ENCODE results near the gene NAGK. TPM values are rescaled to one million over a fixed set of nuclear protein-coding genes. Genes with fewer than 3 reads are reported as not detected.
"Not testable (repeated sequence)": the region's sequence is repeated elsewhere in the genome, so short reads cannot be mapped to it uniquely, and the experiment has no call there.

Gene NAGK
- total RNA-seq, 1 donor from 2014 or later = 49.7 TPM

DNA sequence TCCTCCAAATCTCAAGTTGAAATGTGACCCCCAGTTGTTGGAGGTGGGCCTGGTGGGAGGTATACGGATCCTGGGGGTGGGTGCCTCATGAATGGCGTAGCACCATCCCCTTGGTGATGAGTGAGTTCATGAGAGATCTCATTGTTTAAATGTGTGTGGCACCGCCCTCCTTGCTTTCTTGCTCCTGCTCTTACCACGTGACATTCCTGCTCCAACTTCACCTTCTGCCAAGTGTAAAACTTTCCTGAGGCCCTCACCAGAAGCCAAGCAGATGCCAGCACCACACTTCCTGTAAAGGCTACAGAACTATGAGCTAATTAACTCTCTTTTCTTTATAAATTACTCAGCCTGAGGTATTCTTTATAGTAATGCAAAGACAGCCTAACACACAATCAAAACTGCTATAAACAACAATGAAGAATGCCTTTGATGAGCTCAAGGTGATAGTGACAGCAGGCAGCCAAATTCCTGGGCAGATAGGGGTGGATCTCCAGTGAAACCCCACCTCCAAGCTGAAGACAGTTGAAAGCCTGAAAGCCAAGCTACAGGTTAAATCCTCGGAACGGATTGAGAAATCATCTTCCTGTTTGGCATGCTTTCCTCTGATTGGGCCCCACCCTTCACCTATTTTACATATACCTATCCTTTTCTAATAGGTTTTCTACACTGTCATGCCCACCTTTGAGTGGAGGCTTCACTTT lies 34.7 kb downstream of the NAGK start:
- FAIRE-seq (no peak), DNase-seq (ENCODE audit: low spot score in 2 of 2) (no peak)

DNA sequence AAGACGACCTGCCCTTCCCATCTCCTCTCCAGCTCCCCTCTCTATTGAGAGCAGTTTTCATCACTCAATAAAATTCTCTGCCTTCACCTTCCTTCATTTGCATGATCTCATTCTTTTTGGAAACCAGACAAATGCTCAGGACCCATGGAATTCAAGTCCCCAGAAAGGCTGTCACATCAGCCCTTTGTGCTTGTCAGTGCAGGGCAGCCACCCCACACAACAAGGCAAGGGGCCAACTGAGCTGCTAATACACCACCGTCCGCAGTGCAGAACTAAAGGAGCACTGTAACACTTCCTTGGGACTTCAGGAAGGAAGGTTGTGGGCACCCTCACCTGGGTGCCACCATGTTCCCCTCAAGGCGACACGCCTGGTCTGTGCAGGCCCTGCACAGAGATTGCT lies 35.4 kb downstream of the NAGK start:
- DNase-seq (ENCODE audit: low spot score in 2 of 2) = no peak
- FAIRE-seq = no peak

DNA sequence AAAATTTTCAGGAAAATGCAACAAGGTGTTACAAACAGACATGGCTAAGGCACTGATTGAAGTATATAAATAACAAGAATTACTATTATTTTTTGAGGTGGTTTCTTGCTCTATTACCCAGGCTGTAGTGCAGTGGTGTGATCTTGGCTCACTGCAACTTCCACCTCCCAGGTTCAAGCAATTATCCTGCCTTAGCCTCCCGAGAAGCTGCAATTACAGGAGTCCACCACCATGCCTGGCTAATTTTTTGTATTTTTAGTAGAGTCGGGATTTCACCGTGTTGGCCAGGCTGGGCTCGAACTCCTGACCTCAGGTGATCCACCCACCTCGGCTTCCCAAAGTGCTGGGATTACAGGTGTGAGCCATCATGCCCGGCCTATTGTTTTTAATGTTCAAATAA lies 38.0 kb downstream of the NAGK start:
- DNase-seq (ENCODE audit: low spot score in 2 of 2); FAIRE-seq: not testable (repeated sequence)

DNA sequence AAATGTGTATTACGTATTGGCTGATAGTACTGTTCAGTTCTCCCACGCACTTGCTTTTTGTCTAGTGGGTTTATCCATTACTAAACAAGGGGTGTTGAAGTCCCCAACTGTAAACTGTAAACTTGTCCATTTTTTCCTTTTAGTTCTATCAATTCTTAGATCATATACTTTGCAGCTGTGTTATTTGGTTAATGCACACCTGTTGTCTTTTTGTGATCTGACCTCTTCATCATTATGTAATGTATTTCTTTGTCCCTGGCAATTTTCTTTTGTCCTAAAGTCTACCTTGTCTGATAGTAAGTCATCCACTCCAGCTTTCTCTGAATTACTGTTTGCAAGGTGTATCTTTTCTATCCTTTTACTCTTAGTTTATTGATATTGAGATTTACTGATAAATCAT lies 39.6 kb downstream of the NAGK start:
- FAIRE-seq (no peak), DNase-seq (ENCODE audit: low spot score in 2 of 2) (no peak)

DNA sequence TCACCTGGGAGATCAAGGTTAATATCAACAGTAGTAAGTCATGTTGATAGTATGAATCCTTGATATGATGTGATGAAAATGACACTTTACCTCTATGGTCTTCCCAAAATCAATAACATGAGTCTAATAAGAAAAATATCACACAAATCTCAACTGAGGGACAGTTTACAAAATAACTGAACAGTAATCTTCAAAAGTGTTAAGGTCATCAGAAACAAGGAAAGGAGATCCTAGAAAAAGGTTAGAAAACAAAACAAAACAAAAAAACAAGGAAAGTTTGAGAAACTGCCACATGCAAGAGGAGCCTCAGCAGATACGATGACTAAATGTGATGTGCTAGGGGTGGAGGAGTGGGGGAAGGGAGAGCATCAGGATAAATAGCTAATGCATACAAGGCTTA lies 45.4 kb downstream of the NAGK start:
- DNase-seq (ENCODE audit: low spot score in 2 of 2) (no peak), FAIRE-seq (no peak)

DNA sequence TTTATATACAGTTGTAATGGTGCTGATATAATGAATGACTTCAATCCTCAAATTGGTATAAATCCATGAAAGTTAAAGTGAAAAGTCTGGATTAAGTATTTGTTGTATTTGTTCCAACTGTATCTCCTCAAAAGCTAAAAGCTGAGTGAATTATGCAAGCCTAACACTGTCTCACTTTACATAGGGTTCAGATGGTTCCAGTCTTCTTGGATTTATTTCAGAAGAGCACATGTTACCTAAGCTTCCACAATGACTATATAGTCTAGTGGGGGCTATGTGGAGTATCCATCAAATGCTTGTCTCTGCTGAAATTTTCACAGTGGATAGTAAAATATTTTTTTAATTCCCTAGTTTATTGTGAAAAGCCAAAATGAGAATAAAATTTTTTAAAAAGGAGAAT lies 48.6 kb downstream of the NAGK start:
- DNase-seq (ENCODE audit: low spot score in 2 of 2) = no peak
- no peak for FAIRE-seq

DNA sequence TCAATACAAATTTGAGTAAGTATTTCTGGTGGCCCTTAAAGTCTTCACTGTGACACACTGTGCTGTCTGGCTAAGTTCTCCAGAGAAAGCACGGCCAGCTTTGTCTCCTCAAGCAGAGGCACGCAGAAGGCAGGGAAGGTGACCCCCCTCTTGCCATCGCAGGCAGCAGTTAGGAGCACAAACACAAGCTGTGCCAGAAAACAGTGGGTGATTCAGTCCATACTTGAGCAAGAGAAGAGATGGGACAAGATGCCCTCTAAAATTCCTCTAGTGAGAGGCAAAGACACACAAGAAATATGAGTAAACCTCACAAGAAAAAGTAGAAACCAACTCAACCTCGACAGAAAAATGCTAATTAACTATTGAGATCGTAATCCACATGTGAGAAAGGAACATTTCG lies 51.7 kb downstream of the NAGK start:
- DNase-seq (ENCODE audit: low spot score in 2 of 2) = no peak
- FAIRE-seq = no peak

DNA sequence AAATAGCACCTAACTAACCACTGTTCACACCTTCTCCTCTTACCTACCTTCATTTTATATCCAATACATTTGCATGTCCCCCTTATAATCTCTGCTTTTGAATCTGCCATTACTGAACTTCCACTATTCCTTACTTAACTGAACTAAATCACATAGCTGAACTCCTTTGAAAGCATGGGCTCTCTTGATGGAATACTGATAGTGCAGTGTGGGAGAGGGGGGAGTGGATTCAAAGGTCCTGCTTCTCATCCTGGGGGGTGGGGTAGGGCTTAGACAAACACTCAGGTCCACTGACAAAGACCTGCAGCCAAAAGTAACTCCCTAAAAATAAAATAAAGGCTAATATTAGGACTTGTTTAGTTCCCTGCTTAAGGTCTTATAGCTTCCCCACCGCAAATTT lies 53.0 kb downstream of the NAGK start:
- FAIRE-seq = no peak

DNA sequence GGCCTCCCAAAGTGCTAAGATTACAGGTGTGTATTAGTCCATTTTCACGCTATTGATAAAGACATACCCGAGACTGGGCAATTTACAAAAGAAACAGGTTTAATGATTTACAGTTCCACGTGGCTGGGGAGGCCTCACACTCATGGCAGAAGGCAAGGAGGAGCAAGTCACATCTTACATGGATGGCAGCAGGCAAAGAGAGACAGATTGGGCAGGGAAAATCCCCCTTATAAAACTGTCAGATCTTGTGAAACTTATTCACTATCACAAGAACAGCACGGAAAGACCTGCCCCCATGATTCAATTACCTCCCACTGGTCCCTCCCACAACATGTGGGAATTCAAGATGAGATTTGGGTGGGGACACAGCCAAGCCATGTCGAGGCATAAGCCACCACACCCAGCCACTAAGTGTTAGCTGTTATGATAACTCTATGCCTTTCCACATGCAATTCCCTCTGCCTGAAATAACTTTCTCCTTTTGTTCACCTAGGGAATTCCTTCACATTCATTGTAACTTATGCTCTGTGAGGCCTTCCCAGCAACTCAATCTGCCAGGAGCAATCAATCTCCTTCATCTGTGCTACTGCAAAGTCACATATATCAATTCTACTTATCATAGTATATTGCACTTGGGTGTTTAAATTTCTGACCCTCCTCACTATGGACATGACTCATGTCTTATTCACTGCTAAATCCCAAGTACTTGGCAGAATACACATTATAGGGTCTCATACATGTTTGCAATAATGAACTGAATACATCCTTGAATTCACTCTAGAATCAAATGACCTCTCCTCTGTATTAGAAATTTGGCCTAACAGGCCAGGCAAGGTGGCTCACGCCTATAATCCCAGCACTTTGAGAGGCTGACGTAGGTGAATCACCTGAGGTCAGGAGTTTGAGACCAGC lies 54.2 kb downstream of the NAGK start:
- no peak for DNase-seq (ENCODE audit: low spot score in 2 of 2)
- FAIRE-seq = no peak

More for the DNA sequence above, 53.0 kb downstream of the NAGK start:
- DNase-seq (ENCODE audit: low spot score in 2 of 2) = no peak

DNA sequence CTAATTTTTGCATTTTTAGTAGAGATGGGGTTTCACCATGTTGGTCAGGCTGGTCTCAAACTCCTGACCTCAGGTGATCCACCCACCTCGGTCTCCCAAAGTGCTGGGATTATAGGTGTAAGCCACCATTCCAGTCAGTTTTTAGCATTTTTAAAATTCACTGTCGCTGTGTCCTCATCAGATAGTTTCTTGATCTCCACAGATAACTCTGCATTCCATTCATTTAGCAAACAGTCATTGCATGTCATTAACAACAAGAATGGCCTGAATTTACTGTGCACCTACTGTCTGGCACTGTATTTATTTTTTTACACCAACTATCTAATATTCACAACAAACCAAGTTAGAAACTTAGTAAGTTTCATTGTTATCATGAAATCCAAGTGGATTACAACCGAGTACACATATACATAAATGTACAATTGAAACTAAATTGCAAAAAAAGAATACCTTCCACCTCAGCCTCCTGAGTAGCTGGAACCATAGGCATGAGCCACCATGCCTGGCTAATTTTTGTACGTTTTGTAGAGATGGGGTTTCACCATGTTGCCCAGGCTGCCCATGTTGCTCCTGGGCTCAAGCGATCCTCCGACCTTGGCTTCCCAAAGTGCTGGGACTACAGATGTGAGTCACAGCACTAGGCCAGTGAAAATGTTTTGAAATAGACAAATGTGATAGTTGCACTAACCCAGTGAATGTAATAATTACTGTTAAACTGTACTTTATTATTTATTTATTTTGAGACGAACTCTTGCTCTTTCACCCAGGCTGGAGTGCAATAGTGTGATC lies 57.3 kb downstream of the NAGK start:
- FAIRE-seq = no peak
- DNase-seq (ENCODE audit: low spot score in 2 of 2) = no peak

DNA sequence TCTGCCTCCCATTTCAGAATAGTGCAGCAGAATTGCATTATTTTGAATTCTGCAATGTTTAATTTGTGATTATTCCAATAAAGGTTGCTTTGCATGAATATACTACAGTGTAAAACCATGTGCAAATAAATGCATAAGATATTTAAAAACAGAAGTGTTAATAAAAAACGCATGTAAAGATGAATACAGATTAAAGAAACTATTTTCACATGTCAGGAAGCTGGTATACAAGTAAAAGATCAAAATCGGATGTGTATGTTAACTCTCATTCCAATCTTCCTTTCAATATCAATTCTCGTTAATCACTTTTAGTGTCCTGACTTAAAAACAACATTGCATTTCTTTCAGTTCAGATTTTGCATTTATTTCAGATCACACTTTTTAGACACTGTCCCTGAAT lies 58.5 kb downstream of the NAGK start:
- no peak for FAIRE-seq
- no peak for DNase-seq (ENCODE audit: low spot score in 2 of 2)

Other genes starting within 250 kb of the NAGK start
- gene CLEC4F, start 248.0 kb upstream of the NAGK start, total RNA-seq = not detected
- not detected for gene CD207, start 232.8 kb upstream of the NAGK start, total RNA-seq
- gene VAX2, start 168.1 kb upstream of the NAGK start, total RNA-seq = not detected
- gene ATP6V1B1, start 132.7 kb upstream of the NAGK start, total RNA-seq = not detected
- gene ANKRD53, start 90.0 kb upstream of the NAGK start, total RNA-seq = 1.2 TPM
- 13.5 TPM for gene TEX261, start 73.8 kb upstream of the NAGK start, total RNA-seq
- gene MCEE, start 61.6 kb downstream of the NAGK start, total RNA-seq = 8.6 TPM
- gene MPHOSPH10, start 62.0 kb downstream of the NAGK start, total RNA-seq = 33.8 TPM
- 20.4 TPM for gene PAIP2B, start 158.5 kb downstream of the NAGK start, total RNA-seq